Epithelial cell of esophagus (primary cell): Measurements from ENCODE around the gene MAP10.

Source experiments
- DNase-seq: peaks from one replicate; pipeline ENCODE4 v3.0.0; 2010; ENCODE audit warnings: low read depth
- H3K4me3 ChIP-seq: 2 replicates; pipeline ENCODE4 v1.5.1; 2011; ENCODE audit warnings: mild to moderate bottlenecking, low read length, control low read depth
- CTCF ChIP-seq: IDR thresholded peaks from 2 replicates; pipeline ENCODE4 v1.5.1; 2011; ENCODE audit warnings: low read depth, mild to moderate bottlenecking, low read length, control low read depth, inconsistent platforms; ENCODE audit not compliant: insufficient read depth; ENCODE audit errors: missing control alignments

The MAP10 gene

DNA sequence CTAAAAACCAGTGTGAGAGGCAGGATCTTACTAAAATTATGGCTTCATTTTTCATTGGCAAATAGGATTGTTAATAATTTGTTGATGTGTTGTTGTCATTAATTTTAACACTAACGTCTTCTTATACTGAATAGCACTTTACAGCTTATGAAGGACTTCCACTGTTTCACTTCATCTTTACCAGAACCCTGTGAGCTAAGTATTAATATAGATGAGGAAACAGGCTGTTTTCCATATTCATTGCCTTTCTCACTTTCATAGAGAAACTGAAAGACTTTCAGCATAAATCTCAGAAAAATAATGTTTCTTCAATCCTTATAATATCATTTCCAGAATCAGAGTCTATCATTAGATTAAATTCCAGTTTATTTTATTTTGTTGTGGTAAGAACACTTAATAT lies 8.5 kb downstream of the MAP10 start:
- no peak overlapping the region for H3K4me3 ChIP-seq
- TF ChIP-seq CTCF: no peak
- no peak for DNase-seq

DNA sequence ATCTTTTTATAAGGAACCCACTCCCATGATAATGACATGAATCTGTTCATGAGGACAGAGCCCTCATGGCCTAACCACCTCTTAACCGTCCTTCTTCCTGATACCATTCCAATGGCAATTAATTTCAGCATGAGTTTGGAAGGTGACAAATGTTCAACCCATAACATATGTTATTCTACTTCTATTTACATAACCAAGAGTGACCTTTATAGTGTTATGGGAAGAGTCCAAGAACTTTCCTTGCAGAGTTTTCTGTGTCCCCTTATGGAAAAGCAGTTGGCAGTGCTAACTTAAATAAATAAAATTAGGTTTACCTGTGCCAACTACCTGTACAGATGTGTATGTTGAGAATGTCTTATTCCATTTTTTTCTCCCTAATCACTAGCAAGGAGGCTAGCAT lies 11.1 kb downstream of the MAP10 start:
- no peak for TF ChIP-seq CTCF
- DNase-seq: no peak

GRCh38 chr1:232818040-232818439 lies 12.8 kb downstream of the MAP10 start:
- no peak for DNase-seq
- TF ChIP-seq CTCF: no peak
- no peak overlapping the region for H3K4me3 ChIP-seq

More for the DNA sequence above, 11.1 kb downstream of the MAP10 start:
- H3K4me3 ChIP-seq: no peak overlapping the region

DNA sequence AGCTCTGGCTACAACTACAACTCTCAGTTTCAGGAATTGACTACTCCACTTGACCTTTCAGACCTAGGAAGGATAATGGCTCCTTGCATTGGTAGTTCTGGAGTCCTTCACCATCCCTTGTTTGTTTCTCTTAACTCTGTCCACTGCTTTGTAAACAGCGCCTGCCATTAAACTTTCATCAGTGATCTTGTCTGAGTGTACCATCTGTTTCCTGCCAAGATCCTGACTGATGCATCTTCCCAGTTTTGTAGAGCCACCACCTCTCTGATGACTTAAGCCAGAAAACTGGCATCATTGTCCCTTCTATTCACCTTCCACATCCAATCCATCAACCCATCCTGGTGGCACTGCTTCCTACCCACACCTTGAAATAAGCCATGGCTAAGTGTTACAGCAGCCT lies 15.2 kb downstream of the MAP10 start:
- no peak overlapping the region for H3K4me3 ChIP-seq
- TF ChIP-seq CTCF: no peak
- no peak for DNase-seq

GRCh38 chr1:232822530-232822929 lies 17.3 kb downstream of the MAP10 start:
- no peak overlapping the region for H3K4me3 ChIP-seq
- TF ChIP-seq CTCF: no peak
- no peak for DNase-seq

GRCh38 chr1:232826318-232826717 lies 21.1 kb downstream of the MAP10 start:
- no peak for TF ChIP-seq CTCF
- H3K4me3 ChIP-seq: no peak overlapping the region
- no peak for DNase-seq

GRCh38 chr1:232830661-232831060 lies 25.4 kb downstream of the MAP10 start:
- TF ChIP-seq CTCF: no peak
- DNase-seq: no peak
- no peak overlapping the region for H3K4me3 ChIP-seq
